DOHH2 (cell line): Measurements from ENCODE around the gene DHRS4L2.

Source experiments
- CTCF ChIP-seq: fragments of 200-600 bp; sonication (generic); IDR thresholded peaks from one replicate; pipeline ENCODE4 v1.5.1; 2014; ENCODE audit warnings: antibody characterized with exemption, mild to moderate bottlenecking, low read depth, low read length; ENCODE audit not compliant: poor library complexity, severe bottlenecking
- EZH2phosphoT487 ChIP-seq: fragments of 200-600 bp; sonication (generic); IDR thresholded peaks from 2 replicates; pipeline ENCODE4 v1.6.1; 2017; ENCODE audit warnings: borderline replicate concordance, mild to moderate bottlenecking, antibody characterized with exemption, low read length, moderate library complexity, mixed read lengths

GRCh38 chr14:24054646-24055045, 65.9 kb downstream of the DHRS4L2 start:
- no peak for TF ChIP-seq CTCF
- TF ChIP-seq EZH2phosphoT487, result no peak
